ENCODE results near the gene GTF3A. TPM values are rescaled to one million over a fixed set of nuclear protein-coding genes. Genes with fewer than 3 reads are reported as not detected.
A peak's percentile ranks its signal among the peaks of the same experiment; 100 is the strongest.

The GTF3A gene
- total RNA-seq, 2 experiments from 2014 or later, result 129 to 132 TPM

DNA sequence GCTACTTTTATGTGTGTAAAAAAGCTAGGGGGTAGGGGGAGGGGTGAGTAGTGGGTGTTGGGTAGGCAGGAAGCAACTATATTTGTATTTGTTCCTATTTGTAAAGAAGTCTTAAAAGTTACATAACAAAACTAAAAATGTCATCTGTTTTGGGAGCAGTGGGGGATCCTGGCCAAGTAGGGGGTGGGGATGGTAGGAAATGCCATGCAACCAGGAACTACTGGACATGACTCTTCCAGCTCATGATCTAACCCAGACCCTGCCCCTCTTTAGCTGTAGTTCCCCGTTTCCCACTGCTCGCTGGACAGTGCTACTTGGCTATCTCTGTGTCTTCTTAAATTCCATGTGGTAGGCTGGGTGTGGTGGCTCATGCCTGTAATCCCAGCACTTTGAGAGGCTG is 3.2 kb downstream of the GTF3A start:
- CTCF ChIA-PET, result interaction anchor here (1.5 to 4.0 kb wide), 4 partner anchors 8 to 23 kb away, joined by 4 to 26 read pairs (median 12); partner anchors contain the start of gene MTIF3
- intact Hi-C loops (cut with DNase I, micrococcal nuclease), result loop anchor here (2.0 to 10.0 kb wide), 7 partner anchors 15 to 1230 kb away; partner anchors contain the start of genes PAN3 (in 1 of the 2), POMP (in 1 of the 2), RPL21 (in 1 of the 2) and USP12 (in 1 of the 2)
- peaks cover 67% of the 10 kb centered on the region for H3K36me3 Mint-ChIP-seq (ENCODE audit: low read depth)
- no peaks in the 10 kb centered on the region for H3K9me3 Mint-ChIP-seq
- Histone ChIP-seq H3K27me3 (ENCODE audit: control insufficient read depth in 1 of 2, insufficient read depth in 2 of 2, low read length in 2 of 2) (no peaks in the 10 kb centered on the region), H3K9me3 (ENCODE audit: control insufficient read depth in 1 of 2, insufficient read depth in 1 of 2, low read length in 2 of 2) (no peaks in the 10 kb centered on the region), H3K27ac (ENCODE audit: low read depth in 1 of 2, low read length in 2 of 2) (peak overlapping the region; percentile 91 to 95), H3K4me1 (ENCODE audit: insufficient read depth, low read length) (peaks cover 59% of the 10 kb centered on the region), H3K4me3 (ENCODE audit: low read length) (peak overlapping the region; percentile 71), H3K36me3 (ENCODE audit: insufficient read depth, low read length) (peaks cover 55% of the 10 kb centered on the region)
- peak overlapping the region; percentile 92 for H3K27ac Mint-ChIP-seq
- DNase-seq (peak in 3 of 14 experiments; percentile 34 to 60 (median 37)), ATAC-seq (ENCODE audit: poor library complexity) (no peak)
- peaks cover 61% of the 10 kb centered on the region for H3K4me1 Mint-ChIP-seq (ENCODE audit: low read depth)
- TF ChIP-seq, protein P1, sequence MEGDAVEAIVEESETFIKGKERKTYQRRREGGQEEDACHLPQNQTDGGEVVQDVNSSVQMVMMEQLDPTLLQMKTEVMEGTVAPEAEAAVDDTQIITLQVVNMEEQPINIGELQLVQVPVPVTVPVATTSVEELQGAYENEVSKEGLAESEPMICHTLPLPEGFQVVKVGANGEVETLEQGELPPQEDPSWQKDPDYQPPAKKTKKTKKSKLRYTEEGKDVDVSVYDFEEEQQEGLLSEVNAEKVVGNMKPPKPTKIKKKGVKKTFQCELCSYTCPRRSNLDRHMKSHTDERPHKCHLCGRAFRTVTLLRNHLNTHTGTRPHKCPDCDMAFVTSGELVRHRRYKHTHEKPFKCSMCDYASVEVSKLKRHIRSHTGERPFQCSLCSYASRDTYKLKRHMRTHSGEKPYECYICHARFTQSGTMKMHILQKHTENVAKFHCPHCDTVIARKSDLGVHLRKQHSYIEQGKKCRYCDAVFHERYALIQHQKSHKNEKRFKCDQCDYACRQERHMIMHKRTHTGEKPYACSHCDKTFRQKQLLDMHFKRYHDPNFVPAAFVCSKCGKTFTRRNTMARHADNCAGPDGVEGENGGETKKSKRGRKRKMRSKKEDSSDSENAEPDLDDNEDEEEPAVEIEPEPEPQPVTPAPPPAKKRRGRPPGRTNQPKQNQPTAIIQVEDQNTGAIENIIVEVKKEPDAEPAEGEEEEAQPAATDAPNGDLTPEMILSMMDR (IDR thresholded peaks at IDR 0.05), result no peak
- peak overlapping the region; percentile 87 for H3K4me3 Mint-ChIP-seq
- POLR2A ChIA-PET, result interaction anchor here (0.7 to 6.5 kb wide), 6 partner anchors 8 to 193 kb away, joined by 3 to 389 read pairs (median 60); partner anchors contain the start of genes LNX2, MTIF3 and POLR1D
- H3K27me3 Mint-ChIP-seq, result no peaks in the 10 kb centered on the region

DNA sequence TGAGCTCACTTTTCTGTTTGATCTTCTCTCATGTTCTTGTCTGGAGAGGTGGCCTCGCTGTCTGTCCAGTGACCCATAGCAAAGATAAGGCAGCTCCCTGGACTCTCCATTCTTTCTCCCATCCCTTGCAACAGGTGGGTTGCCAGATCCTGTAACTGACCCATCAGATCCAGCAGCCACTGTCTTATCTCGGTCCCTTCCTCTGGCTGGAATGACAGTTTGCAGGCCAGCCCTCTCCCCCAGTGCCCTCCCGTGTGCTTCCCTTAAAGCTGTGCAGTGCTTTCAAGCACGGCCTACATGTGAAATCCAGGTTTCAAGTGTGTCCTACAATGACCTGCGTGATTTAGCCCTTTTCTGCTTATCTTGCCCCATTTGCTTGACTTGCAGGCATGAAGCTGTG is 3.7 kb downstream of the GTF3A start:
- TF ChIP-seq, protein P1 (IDR thresholded peaks at IDR 0.05), result no peak

DNA sequence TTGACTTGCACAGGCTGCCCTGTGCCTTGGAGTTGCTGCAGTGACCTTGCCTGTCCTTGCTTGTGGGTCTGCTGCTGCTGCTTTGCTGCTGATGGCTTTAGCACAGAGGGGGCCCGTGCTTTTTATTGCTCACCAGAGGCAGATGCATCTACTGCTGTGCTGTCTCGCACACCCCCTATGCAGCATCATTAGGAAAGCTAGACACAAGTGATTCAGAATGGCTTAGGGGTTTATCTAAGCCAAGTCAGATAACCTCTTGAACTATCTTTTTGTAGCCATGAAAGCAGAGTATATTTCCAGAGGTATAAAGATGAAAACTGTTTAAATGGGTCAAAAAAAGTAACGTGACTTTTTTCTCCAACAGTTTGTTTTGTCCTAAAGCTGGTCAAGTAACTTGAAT is 7.8 kb downstream of the GTF3A start:
- DNase-seq (no peak), ATAC-seq (ENCODE audit: poor library complexity) (peak; percentile 20)
- no peaks in the 10 kb centered on the region for H3K9me3 Mint-ChIP-seq
- no peaks in the 10 kb centered on the region for H3K9me3 ChIP-seq (ENCODE audit: control insufficient read depth in 1 of 2, insufficient read depth in 1 of 2, low read length in 2 of 2)
- H3K4me1 ChIP-seq (ENCODE audit: insufficient read depth, low read length), result peaks cover 33% of the 10 kb centered on the region
- no peaks in the 10 kb centered on the region for H3K27me3 ChIP-seq (ENCODE audit: control insufficient read depth in 1 of 2, insufficient read depth in 2 of 2, low read length in 2 of 2)
- ChIA-PET CTCF (interaction anchor here (1.0 kb wide), 1 partner anchor 12 kb away, joined by 4 read pairs; no protein-coding TSS in a partner anchor), POLR2A (interaction anchor here (1.4 to 2.0 kb wide), 2 partner anchors 15 to 18 kb away, joined by 5 to 15 read pairs; partner anchors contain the start of gene MTIF3)
- peak overlapping the region; percentile 88 for H3K27ac Mint-ChIP-seq
- H3K27me3 Mint-ChIP-seq, result no peaks in the 10 kb centered on the region
- H3K27ac ChIP-seq (ENCODE audit: low read depth in 1 of 2, low read length in 2 of 2), result peak overlapping the region in 1 of 2 donors; percentile 24
- peaks cover 96% of the 10 kb centered on the region for H3K36me3 ChIP-seq (ENCODE audit: insufficient read depth, low read length)
- peaks cover 50% of the 10 kb centered on the region for H3K4me1 Mint-ChIP-seq (ENCODE audit: low read depth)
- no peak overlapping the region for H3K4me3 ChIP-seq (ENCODE audit: low read length)
- TF ChIP-seq, protein P1 (IDR thresholded peaks at IDR 0.05), result no peak
- peak overlapping the region; percentile 35 for H3K4me3 Mint-ChIP-seq
- intact Hi-C loops (cut with DNase I, micrococcal nuclease), result no loop called here
- peaks cover 97% of the 10 kb centered on the region for H3K36me3 Mint-ChIP-seq (ENCODE audit: low read depth)

More for the DNA sequence above, 3.7 kb downstream of the GTF3A start:
- Histone ChIP-seq H3K4me3 (ENCODE audit: low read length) (no peak overlapping the region), H3K36me3 (ENCODE audit: insufficient read depth, low read length) (peaks cover 60% of the 10 kb centered on the region), H3K27ac (ENCODE audit: low read depth in 1 of 2, low read length in 2 of 2) (peak overlapping the region; percentile 91 to 95), H3K9me3 (ENCODE audit: control insufficient read depth in 1 of 2, insufficient read depth in 1 of 2, low read length in 2 of 2) (no peaks in the 10 kb centered on the region), H3K4me1 (ENCODE audit: insufficient read depth, low read length) (peaks cover 63% of the 10 kb centered on the region), H3K27me3 (ENCODE audit: control insufficient read depth in 1 of 2, insufficient read depth in 2 of 2, low read length in 2 of 2) (no peaks in the 10 kb centered on the region)
- peaks cover 72% of the 10 kb centered on the region for H3K36me3 Mint-ChIP-seq (ENCODE audit: low read depth)
- H3K9me3 Mint-ChIP-seq, result no peaks in the 10 kb centered on the region
- H3K27ac Mint-ChIP-seq, result peak overlapping the region; percentile 92
- no peaks in the 10 kb centered on the region for H3K27me3 Mint-ChIP-seq
- ATAC-seq (ENCODE audit: poor library complexity) (no peak), DNase-seq (no peak)
- POLR2A ChIA-PET, result interaction anchor here (0.5 to 6.5 kb wide), 6 partner anchors 8 to 261 kb away, joined by 3 to 389 read pairs (median 60); partner anchors contain the start of genes LNX2, MTIF3 and POLR1D
- peaks cover 66% of the 10 kb centered on the region for H3K4me1 Mint-ChIP-seq (ENCODE audit: low read depth)
- CTCF ChIA-PET, result interaction anchor here (1.5 to 4.0 kb wide), 4 partner anchors 7 to 22 kb away, joined by 4 to 26 read pairs (median 12); partner anchors contain the start of gene MTIF3
- peak overlapping the region; percentile 66 for H3K4me3 Mint-ChIP-seq
- intact Hi-C loops (cut with DNase I, micrococcal nuclease), result loop anchor here (5.0 to 10.0 kb wide), 4 partner anchors 173 to 1229 kb away; partner anchors contain the start of genes PAN3 (in 1 of the 2), POMP (in 1 of the 2), RPL21 (in 1 of the 2) and USP12 (in 1 of the 2)
